H9 (cell line): ENCODE results near the gene MSX2. TPM values are rescaled to one million over a fixed set of nuclear protein-coding genes. Genes with fewer than 3 reads are reported as not detected.

ENCODE experiments used
- DNase-seq: peaks from one replicate; pipeline ENCODE4 v3.0.0-alpha.2; 2017
- H2AFZ ChIP-seq: one replicate; pipeline ENCODE4 v1.6.1; 2013; ENCODE audit warnings: mild to moderate bottlenecking, low read length, control low read depth, moderate library complexity
- H2AK5ac ChIP-seq: 2 replicates; pipeline ENCODE4 v1.6.1; 2013; ENCODE audit warnings: low read length, control low read depth, mixed read lengths; ENCODE audit not compliant: insufficient read length
- H2BK120ac ChIP-seq: one replicate; pipeline ENCODE4 v1.6.1; 2013; ENCODE audit warnings: low read depth, mild to moderate bottlenecking, low read length, control low read depth, inconsistent platforms; ENCODE audit not compliant: poor library complexity, severe bottlenecking
- H2BK12ac ChIP-seq: 2 replicates; pipeline ENCODE4 v1.6.1; 2013; ENCODE audit warnings: low read length, control low read depth, mixed read lengths, low read depth; ENCODE audit not compliant: insufficient read length
- H2BK15ac ChIP-seq: 2 replicates; pipeline ENCODE4 v1.6.1; 2013; ENCODE audit warnings: low read depth, low read length, control low read depth
- H2BK20ac ChIP-seq: one replicate; pipeline ENCODE4 v1.6.1; 2013; ENCODE audit warnings: low read depth, mild to moderate bottlenecking, low read length, control low read depth, inconsistent platforms; ENCODE audit not compliant: poor library complexity, severe bottlenecking
- H2BK5ac ChIP-seq: 2 replicates; pipeline ENCODE4 v1.6.1; 2013; ENCODE audit warnings: low read length, control low read depth, mixed read lengths; ENCODE audit not compliant: insufficient read length
- H3K14ac ChIP-seq: 2 replicates; pipeline ENCODE4 v1.6.1; 2013; ENCODE audit warnings: low read length, control low read depth; ENCODE audit not compliant: insufficient read depth
- H3K18ac ChIP-seq: 2 replicates; pipeline ENCODE4 v1.6.1; 2013; ENCODE audit warnings: low read depth, mild to moderate bottlenecking, mixed read lengths, low read length, control low read depth; ENCODE audit not compliant: insufficient read length
- H3K23ac ChIP-seq: 2 replicates; pipeline ENCODE4 v1.6.1; 2013; ENCODE audit warnings: low read length, control low read depth, mixed read lengths, low read depth; ENCODE audit not compliant: insufficient read length
- H3K23me2 ChIP-seq: 2 replicates; pipeline ENCODE4 v1.6.1; 2013; ENCODE audit warnings: low read depth, mild to moderate bottlenecking, mixed read lengths, low read length, control low read depth; ENCODE audit not compliant: insufficient read length, poor library complexity, severe bottlenecking
- H3K27ac ChIP-seq: 2 replicates; pipeline ENCODE4 v1.5.1; 2013; ENCODE audit warnings: low read length, control low read depth, mixed read lengths, low read depth; ENCODE audit not compliant: insufficient read length
- H3K27me3 ChIP-seq: 2 replicates; pipeline ENCODE4 v1.6.1; 2013; ENCODE audit warnings: low read length, control low read depth, inconsistent platforms; ENCODE audit not compliant: insufficient read depth
- H3K4ac ChIP-seq: 2 replicates; pipeline ENCODE4 v1.6.1; 2013; ENCODE audit warnings: low read depth, mild to moderate bottlenecking, control low read depth, inconsistent platforms, low read length, moderate library complexity
- H3K4me1 ChIP-seq: 2 replicates; pipeline ENCODE4 v1.6.1; 2013; ENCODE audit warnings: low read length, control low read depth, inconsistent platforms; ENCODE audit not compliant: insufficient read depth
- H3K4me2 ChIP-seq: 2 replicates; pipeline ENCODE4 v1.6.1; 2013; ENCODE audit warnings: low read length, control low read depth, mixed read lengths; ENCODE audit not compliant: insufficient read length, insufficient read depth
- H3K56ac ChIP-seq: 2 replicates; pipeline ENCODE4 v1.6.1; 2013; ENCODE audit warnings: low read depth, mild to moderate bottlenecking, mixed read lengths, low read length, control low read depth; ENCODE audit not compliant: insufficient read length
- H3K79me1 ChIP-seq: 2 replicates; pipeline ENCODE4 v1.6.1; 2013; ENCODE audit warnings: low read depth, mild to moderate bottlenecking, moderate library complexity, low read length, control low read depth, inconsistent platforms; ENCODE audit not compliant: insufficient read depth, poor library complexity, severe bottlenecking
- H3K79me2 ChIP-seq: 2 replicates; pipeline ENCODE4 v1.6.1; 2013; ENCODE audit warnings: low read length, control low read depth, inconsistent platforms; ENCODE audit not compliant: insufficient read depth
- H3K9ac ChIP-seq: 2 replicates; pipeline ENCODE4 v1.6.1; 2013; ENCODE audit warnings: low read length, control low read depth, mixed read lengths; ENCODE audit not compliant: insufficient read length; ENCODE audit errors: extremely low read depth
- H3K9me3 ChIP-seq: one replicate; pipeline ENCODE4 v1.6.1; 2013; ENCODE audit warnings: low read depth, low read length, inconsistent platforms; ENCODE audit not compliant: control insufficient read depth
- H3T11ph ChIP-seq: one replicate; pipeline ENCODE4 v1.6.1; 2013; ENCODE audit warnings: mild to moderate bottlenecking, low read length, control low read depth, inconsistent platforms
- H4K20me1 ChIP-seq: one replicate; pipeline ENCODE4 v1.6.1; 2013; ENCODE audit not compliant: control insufficient read depth, insufficient read length, insufficient read depth
- H4K5ac ChIP-seq: 2 replicates; pipeline ENCODE4 v1.6.1; 2013; ENCODE audit warnings: low read depth, mild to moderate bottlenecking, mixed read lengths, low read length, control low read depth; ENCODE audit not compliant: insufficient read length
- H4K8ac ChIP-seq: replicated peaks from 2 replicates; pipeline ENCODE4 v1.6.1; 2013; ENCODE audit warnings: low read length, control low read depth, mixed read lengths, low read depth; ENCODE audit not compliant: insufficient read length
- H4K91ac ChIP-seq: 2 replicates; pipeline ENCODE4 v1.6.1; 2013; ENCODE audit warnings: low read depth, mild to moderate bottlenecking, moderate library complexity, mixed read lengths, low read length, control low read depth; ENCODE audit not compliant: insufficient read length
- H3K27ac Mint-ChIP-seq, 3 experiments: 2 replicates in 2 of 3; 3 replicates in 1 of 3; pipeline ENCODE4 v1.8.0; 2020 to 2021; ENCODE audit warnings: mixed read lengths in 3 of 3, mild to moderate bottlenecking in 1 of 3, moderate library complexity in 1 of 3
- H3K27me3 Mint-ChIP-seq: 2 replicates; pipeline ENCODE4 v1.8.0; 2021; ENCODE audit warnings: low read depth, mild to moderate bottlenecking, moderate library complexity, mixed read lengths
- H3K36me3 Mint-ChIP-seq, 3 experiments: 2 replicates in 2 of 3; 3 replicates in 1 of 3; pipeline ENCODE4 v1.8.0; 2020 to 2021; ENCODE audit warnings: low read depth in 3 of 3, mixed read lengths in 3 of 3; ENCODE audit not compliant: insufficient read depth in 1 of 3
- H3K4me1 Mint-ChIP-seq, 2 experiments: 2 replicates each; pipeline ENCODE4 v1.8.0; 2020; ENCODE audit warnings: mixed read lengths in 2 of 2
- H3K4me3 Mint-ChIP-seq, 2 experiments: 2 replicates in 1 of 2; 3 replicates in 1 of 2; pipeline ENCODE4 v1.8.0; 2020 to 2021; ENCODE audit warnings: mild to moderate bottlenecking in 2 of 2, mixed read lengths in 2 of 2, moderate library complexity in 1 of 2
- H3K9me3 Mint-ChIP-seq, 2 experiments: 2 replicates in 1 of 2; 3 replicates in 1 of 2; pipeline ENCODE4 v1.8.0; 2020; ENCODE audit warnings: mild to moderate bottlenecking in 2 of 2, mixed read lengths in 2 of 2, moderate library complexity in 1 of 2
- total RNA-seq: library from RNA; stranded (reverse); gene quantifications from 2 replicates; pipeline ENCODE4 v1.2.1, GENCODE V29; 2021
- TF ChIP-seq, protein P1 (sequence below): fragments of 200-600 bp; sonication (generic); conservative IDR thresholded peaks from 3 replicates; pipeline ENCODE4 v1.8.0; 2021; ENCODE audit warnings: antibody characterized with exemption, mild to moderate bottlenecking

Gene MSX2
- total RNA-seq, 1 experiment from 2014 or later, result 0.35 TPM

DNA sequence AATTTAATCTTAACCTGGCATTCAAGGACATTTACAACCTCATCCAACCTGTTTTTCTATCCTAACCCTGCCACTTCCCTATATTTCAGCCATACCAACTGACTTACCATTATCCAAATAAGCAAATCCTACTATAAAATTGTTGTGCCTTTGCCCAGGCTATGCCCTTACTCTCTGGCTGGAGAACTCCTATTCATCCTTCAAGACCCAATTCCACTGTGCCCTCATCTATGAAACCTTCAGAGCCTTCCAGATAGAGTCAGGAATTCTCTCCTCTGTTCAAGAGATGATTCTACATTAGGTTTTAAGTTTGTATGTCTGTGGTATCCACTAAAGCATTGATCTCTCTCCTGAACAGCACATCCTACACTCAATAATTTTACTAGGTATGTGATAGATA, 46.3 kb upstream of the MSX2 start:
- peaks cover 3% of the 10 kb centered on the region for H3K27me3 Mint-ChIP-seq

More for the DNA sequence above, 46.3 kb upstream of the MSX2 start:
- Histone ChIP-seq H2AK5ac (no peak overlapping the region), H2AFZ (no peak overlapping the region), H3K9me3 (no peaks in the 10 kb centered on the region), H2BK120ac (no peak overlapping the region), H3K23me2 (no peaks in the 10 kb centered on the region), H3K18ac (no peak overlapping the region), H4K91ac (no peak overlapping the region), H4K8ac (no peak overlapping the region), H3T11ph (no peak overlapping the region), H3K79me1 (no peaks in the 10 kb centered on the region), H4K5ac (no peak overlapping the region), H3K23ac (no peak overlapping the region), H3K79me2 (no peaks in the 10 kb centered on the region), H3K4me2 (no peak overlapping the region), H3K9ac (no peak overlapping the region), H4K20me1 (no peaks in the 10 kb centered on the region), H3K4me1 (no peaks in the 10 kb centered on the region), H2BK5ac (no peak overlapping the region), H2BK15ac (no peak overlapping the region), H2BK20ac (no peak overlapping the region), H3K14ac (no peak overlapping the region), H3K27me3 (no peaks in the 10 kb centered on the region), H3K56ac (no peak overlapping the region), H3K27ac (no peak overlapping the region), H3K4ac (no peak overlapping the region), H2BK12ac (no peak overlapping the region)
- Mint-ChIP-seq H3K4me1 (peaks cover 6 to 10% of the 10 kb centered on the region in 2 experiments; a peak in 3 of 4 replicates), H3K36me3 (no peaks in the 10 kb centered on the region), H3K9me3 (no peaks in the 10 kb centered on the region; a peak in 1 of 5 replicates), H3K27ac (no peak overlapping the region), H3K4me3 (no peak overlapping the region)
- TF ChIP-seq, protein P1, sequence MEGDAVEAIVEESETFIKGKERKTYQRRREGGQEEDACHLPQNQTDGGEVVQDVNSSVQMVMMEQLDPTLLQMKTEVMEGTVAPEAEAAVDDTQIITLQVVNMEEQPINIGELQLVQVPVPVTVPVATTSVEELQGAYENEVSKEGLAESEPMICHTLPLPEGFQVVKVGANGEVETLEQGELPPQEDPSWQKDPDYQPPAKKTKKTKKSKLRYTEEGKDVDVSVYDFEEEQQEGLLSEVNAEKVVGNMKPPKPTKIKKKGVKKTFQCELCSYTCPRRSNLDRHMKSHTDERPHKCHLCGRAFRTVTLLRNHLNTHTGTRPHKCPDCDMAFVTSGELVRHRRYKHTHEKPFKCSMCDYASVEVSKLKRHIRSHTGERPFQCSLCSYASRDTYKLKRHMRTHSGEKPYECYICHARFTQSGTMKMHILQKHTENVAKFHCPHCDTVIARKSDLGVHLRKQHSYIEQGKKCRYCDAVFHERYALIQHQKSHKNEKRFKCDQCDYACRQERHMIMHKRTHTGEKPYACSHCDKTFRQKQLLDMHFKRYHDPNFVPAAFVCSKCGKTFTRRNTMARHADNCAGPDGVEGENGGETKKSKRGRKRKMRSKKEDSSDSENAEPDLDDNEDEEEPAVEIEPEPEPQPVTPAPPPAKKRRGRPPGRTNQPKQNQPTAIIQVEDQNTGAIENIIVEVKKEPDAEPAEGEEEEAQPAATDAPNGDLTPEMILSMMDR, result no peak
- no peak for DNase-seq
